Endothelial cell of umbilical vein (primary cell): ENCODE results near the gene MRTFA. TPM values are rescaled to one million over a fixed set of nuclear protein-coding genes. Genes with fewer than 3 reads are reported as not detected.

Experiments used
- BruUV-seq: library from RNA; stranded (reverse); fragments of 400-500 nt; replicated peaks from 2 replicates; lab custom pipeline; 2021; lab: Mats Ljungman, UMichigan
- CTCF ChIA-PET: fragments of 300-600, 350-600 bp; sonication (Branson Sonifier 250); formaldehyde crosslinking; loops from one replicate; lab custom pipeline; 2021; ENCODE audit warnings: antibody characterized with exemption, inconsistent platforms; lab: Charles Lee
- POLR2A ChIA-PET: fragments of 300-600, 350-600 bp; sonication (Branson Sonifier 250); formaldehyde crosslinking; loops from one replicate; lab custom pipeline; 2021; ENCODE audit warnings: antibody characterized with exemption, inconsistent platforms; lab: Charles Lee
- DNase-seq: peaks from one replicate; pipeline ENCODE4 v3.0.0-alpha.2; 2011; ENCODE audit warnings: low read depth, low spot score
- FAIRE-seq: peaks from 2 replicates; lab custom pipeline; 2011; peaks lifted over from hg19 to GRCh38; lab: Jason Lieb, UNC
- H2AFZ ChIP-seq: 2 replicates; pipeline ENCODE4 v1.6.0; 2012; ENCODE audit warnings: low read depth, low read length, control low read depth, inconsistent platforms
- H3K27ac ChIP-seq: 2 replicates; pipeline ENCODE4 v1.5.1; 2011; ENCODE audit warnings: low read depth, mild to moderate bottlenecking, control low read depth, low read length, moderate library complexity; ENCODE audit not compliant: insufficient read depth
- H3K27me3 ChIP-seq, 2 experiments: 2 replicates each; pipeline versions ENCODE4 v1.6.0 to v1.6.1; 2011; ENCODE audit warnings: low read length in 2 of 2, mixed read lengths in 1 of 2; ENCODE audit not compliant: control insufficient read depth in 2 of 2, insufficient read depth in 2 of 2
- H3K36me3 ChIP-seq, 2 experiments: 2 replicates in 1 of 2; 3 replicates in 1 of 2; pipeline ENCODE4 v1.5.1; 2011; ENCODE audit warnings: low read length in 2 of 2, mild to moderate bottlenecking in 1 of 2, moderate library complexity in 1 of 2; ENCODE audit not compliant: control insufficient read depth in 2 of 2, insufficient read depth in 2 of 2; ENCODE audit errors: extremely low read depth in 1 of 2
- H3K4me1 ChIP-seq: 3 replicates; pipeline ENCODE4 v1.5.1; 2011; ENCODE audit warnings: mild to moderate bottlenecking, low read length; ENCODE audit not compliant: control insufficient read depth, insufficient read depth; ENCODE audit errors: extremely low read depth
- H3K4me2 ChIP-seq: 2 replicates; pipeline ENCODE4 v1.6.1; 2011; ENCODE audit warnings: low read length, control low read depth, mixed read lengths; ENCODE audit not compliant: insufficient read depth
- H3K4me3 ChIP-seq, 3 experiments: fragments of 200-600 bp in 1 of 3; sonication (generic), shearing (Covaris generic) in 1 of 3; replicated peaks in 1 of 3; 2 replicates each; pipeline ENCODE4 v1.5.1; 2011 to 2016; ENCODE audit warnings: control low read depth in 3 of 3, low read length in 3 of 3, mild to moderate bottlenecking in 2 of 3, inconsistent platforms in 1 of 3, low read depth in 1 of 3, moderate library complexity in 1 of 3; ENCODE audit not compliant: insufficient read depth in 1 of 3
- H3K79me2 ChIP-seq: 2 replicates; pipeline ENCODE4 v1.6.0; 2012; ENCODE audit warnings: low read length, inconsistent platforms; ENCODE audit not compliant: control insufficient read depth, insufficient read depth
- H3K9ac ChIP-seq: replicated peaks from 2 replicates; pipeline ENCODE3; 2011; ENCODE audit warnings: low read length, control low read depth; ENCODE audit not compliant: insufficient read depth; ENCODE audit errors: extremely low read depth
- H3K9me1 ChIP-seq: replicated peaks from 3 replicates; pipeline ENCODE4 v1.6.0; 2011; ENCODE audit warnings: mild to moderate bottlenecking, low read length; ENCODE audit not compliant: control insufficient read depth, insufficient read depth; ENCODE audit errors: extremely low read depth
- H3K9me3 ChIP-seq: replicated peaks from 2 replicates; pipeline ENCODE4 v1.5.1; 2012; ENCODE audit warnings: low read length, inconsistent platforms; ENCODE audit not compliant: control insufficient read depth, insufficient read depth
- H4K20me1 ChIP-seq: replicated peaks from 2 replicates; pipeline ENCODE3; 2011; ENCODE audit warnings: mild to moderate bottlenecking, low read length; ENCODE audit not compliant: control insufficient read depth, insufficient read depth; ENCODE audit errors: extremely low read depth
- CTCF ChIP-seq, 2 donors: IDR thresholded peaks; 1 replicate in 1 of 2; 2 replicates in 1 of 2; pipeline ENCODE4 v1.5.1; 2011; ENCODE audit warnings: low read length in 2 of 2, mild to moderate bottlenecking in 2 of 2, moderate library complexity in 2 of 2, control low read depth in 1 of 2, inconsistent platforms in 1 of 2, low read depth in 1 of 2; ENCODE audit not compliant: insufficient read depth in 1 of 2; ENCODE audit errors: extremely low read depth in 1 of 2
- EZH2 ChIP-seq: IDR thresholded peaks from 2 replicates; pipeline ENCODE4 v1.6.1; 2012; ENCODE audit warnings: borderline replicate concordance, low read depth, mild to moderate bottlenecking, moderate library complexity, low read length, inconsistent platforms; ENCODE audit not compliant: severe bottlenecking
- FOS ChIP-seq: IDR thresholded peaks from 2 replicates; pipeline ENCODE4 v1.6.1; 2011; ENCODE audit warnings: mild to moderate bottlenecking, low read length, moderate library complexity, borderline replicate concordance; ENCODE audit not compliant: insufficient read depth
- GATA2 ChIP-seq: IDR thresholded peaks from 2 replicates; pipeline ENCODE4 v1.7.0; 2011; ENCODE audit warnings: low read depth, mild to moderate bottlenecking, moderate library complexity, mixed read lengths, low read length; ENCODE audit not compliant: insufficient read length, insufficient read depth
- JUN ChIP-seq: IDR thresholded peaks from 2 replicates; pipeline ENCODE4 v1.6.1; 2011; ENCODE audit warnings: borderline replicate concordance, low read depth; ENCODE audit not compliant: insufficient read length, insufficient read depth
- MAX ChIP-seq: IDR thresholded peaks from 2 replicates; pipeline ENCODE4 v1.6.1; 2011; ENCODE audit not compliant: insufficient read depth, insufficient read length
- MYC ChIP-seq: IDR thresholded peaks from one replicate; pipeline ENCODE4 v1.6.1; 2011; ENCODE audit warnings: mild to moderate bottlenecking, low read depth, low read length
- POLR2A ChIP-seq: IDR thresholded peaks from 2 replicates; pipeline ENCODE4 v1.6.1; 2012; ENCODE audit warnings: low read depth, mild to moderate bottlenecking, control low read depth, low read length
- POLR2AphosphoS5 ChIP-seq: IDR thresholded peaks from 2 replicates; pipeline ENCODE4 v1.6.1; 2012; ENCODE audit warnings: low read depth, mild to moderate bottlenecking, control low read depth, low read length, moderate library complexity; ENCODE audit not compliant: insufficient read depth
- dilution Hi-C: fragments of 300-500 bp; cut with MboI; formaldehyde crosslinking; loops from one replicate; pipeline ENCODE4 v1.15.0; 2019; ENCODE audit warnings: low sequenced_read_pairs; ENCODE audit not compliant: extremely low pct_ligation_motif_present
- intact Hi-C: fragments of 100-400 bp; cut with micrococcal nuclease; formaldehyde crosslinking; loops from one replicate; pipeline ENCODE4 v1.10.0; 2022
- polyA plus RNA-seq, 4 experiments: library from polyadenylated mRNA; depleted of rRNA in 3 of 4; stranded (reverse) in 3 of 4; unstranded in 1 of 4; fragments of >200 nt; gene quantifications; 2 replicates each; pipeline versions ENCODE4 v1.2.1 to v1.2.3, GENCODE V29; 2011 to 2012; ENCODE audit warnings: missing spikeins in 1 of 4
- total RNA-seq: library from RNA; stranded (reverse); gene quantifications from 2 replicates; pipeline ENCODE4 v1.2.3, GENCODE V29; 2021

MRTFA gene
- total and polyA plus RNA-seq, 2 donors (not counting 3 experiments of a cell fraction or from before 2014, with no cell fraction given), result 13.6 to 44.1 TPM

GRCh38 chr22:40521046-40521445, 115.5 kb downstream of the MRTFA start:
- H3K27ac ChIP-seq, result no peak overlapping the region
- peaks cover 1% of the 10 kb centered on the region for H3K79me2 ChIP-seq
- no peaks in the 10 kb centered on the region for H3K27me3 ChIP-seq
- POLR2A ChIA-PET, result interaction anchor here (0.6 kb wide), 1 partner anchor 37 kb away, joined by 4 read pairs; no protein-coding TSS in a partner anchor
- no peaks in the 10 kb centered on the region for H3K36me3 ChIP-seq
- no TSS peak for BruUV-seq
- H3K4me2 ChIP-seq, result no peak overlapping the region
- no peak overlapping the region for H3K9ac ChIP-seq
- FAIRE-seq, result no peak
- intact Hi-C loops (no loop called here), dilution Hi-C loops (no loop called here)
- H3K4me3 ChIP-seq, result no peak overlapping the region
- DNase-seq, result no peak
- peaks cover 2% of the 10 kb centered on the region for H3K4me1 ChIP-seq
- H3K9me3 ChIP-seq, result no peaks in the 10 kb centered on the region
- CTCF ChIA-PET, result interaction anchor here (1.2 kb wide), 2 partner anchors 23 to 84 kb away, joined by 3 to 4 read pairs; no protein-coding TSS in a partner anchor
- no peak for TF ChIP-seq POLR2AphosphoS5
- TF ChIP-seq CTCF (IDR thresholded peaks at IDR 0.05; ENCODE audit: extremely low read depth in 1 of 2, insufficient read depth in 1 of 2, low read depth in 1 of 2, low read length in 2 of 2), result no peak
- no peak for TF ChIP-seq GATA2
- TF ChIP-seq MYC, result no peak
- TF ChIP-seq JUN, result no peak
- TF ChIP-seq MAX, result no peak
- no peak for TF ChIP-seq EZH2
- no peak for TF ChIP-seq FOS
- no peak for TF ChIP-seq POLR2A
- H2AFZ ChIP-seq, result no peak overlapping the region
- no peaks in the 10 kb centered on the region for H3K9me1 ChIP-seq
- H4K20me1 ChIP-seq, result no peaks in the 10 kb centered on the region
